Measurements from ENCODE around the gene CAMK2B.

The CAMK2B gene

GRCh38 chr7:44292420-44292817 is 33.0 kb downstream of the CAMK2B start:
- no peaks in the 10 kb centered on the region for H4K20me1 ChIP-seq (ENCODE audit: low read depth, low read length)
- no peak for TF ChIP-seq EZH2phosphoT487 (conservative IDR thresholded peaks at IDR 0.05; ENCODE audit: low read length)
- TF ChIP-seq, protein P1, sequence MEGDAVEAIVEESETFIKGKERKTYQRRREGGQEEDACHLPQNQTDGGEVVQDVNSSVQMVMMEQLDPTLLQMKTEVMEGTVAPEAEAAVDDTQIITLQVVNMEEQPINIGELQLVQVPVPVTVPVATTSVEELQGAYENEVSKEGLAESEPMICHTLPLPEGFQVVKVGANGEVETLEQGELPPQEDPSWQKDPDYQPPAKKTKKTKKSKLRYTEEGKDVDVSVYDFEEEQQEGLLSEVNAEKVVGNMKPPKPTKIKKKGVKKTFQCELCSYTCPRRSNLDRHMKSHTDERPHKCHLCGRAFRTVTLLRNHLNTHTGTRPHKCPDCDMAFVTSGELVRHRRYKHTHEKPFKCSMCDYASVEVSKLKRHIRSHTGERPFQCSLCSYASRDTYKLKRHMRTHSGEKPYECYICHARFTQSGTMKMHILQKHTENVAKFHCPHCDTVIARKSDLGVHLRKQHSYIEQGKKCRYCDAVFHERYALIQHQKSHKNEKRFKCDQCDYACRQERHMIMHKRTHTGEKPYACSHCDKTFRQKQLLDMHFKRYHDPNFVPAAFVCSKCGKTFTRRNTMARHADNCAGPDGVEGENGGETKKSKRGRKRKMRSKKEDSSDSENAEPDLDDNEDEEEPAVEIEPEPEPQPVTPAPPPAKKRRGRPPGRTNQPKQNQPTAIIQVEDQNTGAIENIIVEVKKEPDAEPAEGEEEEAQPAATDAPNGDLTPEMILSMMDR (IDR thresholded peaks at IDR 0.05; ENCODE audit: insufficient read depth, low read length, poor library complexity, severe bottlenecking): no peak
- H3K4me3 ChIP-seq (ENCODE audit: insufficient read depth, low read length, poor library complexity, severe bottlenecking): no peak overlapping the region
- H3K27me3 ChIP-seq (ENCODE audit: low read length): no peaks in the 10 kb centered on the region
- H3K79me2 ChIP-seq (ENCODE audit: insufficient read depth, low read length): no peaks in the 10 kb centered on the region
- no peaks in the 10 kb centered on the region for H3F3A ChIP-seq (ENCODE audit: insufficient read depth)
- H3K36me3 ChIP-seq (ENCODE audit: low read length): no peaks in the 10 kb centered on the region
- H3K9ac ChIP-seq (ENCODE audit: low read length): no peak overlapping the region
- H3K9me3 ChIP-seq (ENCODE audit: insufficient read depth, low read length): no peaks in the 10 kb centered on the region
- H3K27ac ChIP-seq (ENCODE audit: low read depth, low read length): no peak overlapping the region
- no peak overlapping the region for H2AFZ ChIP-seq (ENCODE audit: low read depth, low read length, severe bottlenecking)
- no peak overlapping the region for H3K4me2 ChIP-seq (ENCODE audit: low read depth, low read length, poor library complexity, severe bottlenecking)
- H3K9me2 ChIP-seq (replicated peaks; ENCODE audit: insufficient read depth, low read length): no peaks in the 10 kb centered on the region

DNA sequence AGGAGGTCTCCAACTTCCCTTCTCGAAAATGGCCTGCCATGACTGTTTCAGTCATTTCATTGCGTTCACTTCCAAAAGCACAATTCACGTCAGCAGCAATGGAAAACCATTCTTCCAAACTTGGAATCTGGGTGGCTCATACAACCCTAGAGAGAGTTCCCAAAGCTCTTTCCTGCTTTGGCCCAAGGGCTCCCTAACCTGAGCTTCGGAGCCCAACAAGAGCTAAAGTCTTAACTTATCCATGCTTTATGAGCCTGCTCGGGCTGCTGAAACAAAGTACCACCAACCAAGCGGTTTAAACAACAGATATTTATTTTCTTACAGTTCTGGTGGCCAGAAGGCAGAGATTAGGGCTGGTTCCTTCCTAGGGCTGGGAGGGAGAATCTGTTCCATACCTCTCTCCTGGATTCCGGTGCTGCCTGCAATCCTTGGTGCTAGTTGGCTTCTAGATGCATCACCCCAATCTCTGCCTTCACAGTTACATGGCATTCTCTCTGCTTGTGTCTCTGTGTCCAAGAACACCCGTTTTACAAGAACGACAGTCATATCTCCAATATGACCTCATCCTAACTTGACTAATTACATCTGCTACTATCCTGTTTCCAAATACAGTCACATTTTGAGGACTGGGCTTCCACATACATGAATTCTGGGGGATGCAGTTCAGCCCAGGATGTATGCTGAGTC is 33.5 kb downstream of the CAMK2B start:
- Histone ChIP-seq H3K4me2 (ENCODE audit: low read depth, low read length, poor library complexity, severe bottlenecking) (no peak overlapping the region), H3F3A (ENCODE audit: insufficient read depth) (no peaks in the 10 kb centered on the region), H3K27me3 (ENCODE audit: low read length) (no peaks in the 10 kb centered on the region), H3K4me3 (ENCODE audit: insufficient read depth, low read length, poor library complexity, severe bottlenecking) (no peak overlapping the region), H3K9me2 (replicated peaks; ENCODE audit: insufficient read depth, low read length) (no peaks in the 10 kb centered on the region), H3K36me3 (ENCODE audit: low read length) (no peaks in the 10 kb centered on the region), H4K20me1 (ENCODE audit: low read depth, low read length) (no peaks in the 10 kb centered on the region), H3K9me3 (ENCODE audit: insufficient read depth, low read length) (no peaks in the 10 kb centered on the region), H3K9ac (ENCODE audit: low read length) (no peak overlapping the region), H2AFZ (ENCODE audit: low read depth, low read length, severe bottlenecking) (no peak overlapping the region), H3K27ac (ENCODE audit: low read depth, low read length) (no peak overlapping the region), H3K79me2 (ENCODE audit: insufficient read depth, low read length) (no peaks in the 10 kb centered on the region)
- TF ChIP-seq EZH2phosphoT487 (conservative IDR thresholded peaks at IDR 0.05; ENCODE audit: low read length): no peak
- TF ChIP-seq, protein P1 (IDR thresholded peaks at IDR 0.05; ENCODE audit: insufficient read depth, low read length, poor library complexity, severe bottlenecking): no peak

DNA sequence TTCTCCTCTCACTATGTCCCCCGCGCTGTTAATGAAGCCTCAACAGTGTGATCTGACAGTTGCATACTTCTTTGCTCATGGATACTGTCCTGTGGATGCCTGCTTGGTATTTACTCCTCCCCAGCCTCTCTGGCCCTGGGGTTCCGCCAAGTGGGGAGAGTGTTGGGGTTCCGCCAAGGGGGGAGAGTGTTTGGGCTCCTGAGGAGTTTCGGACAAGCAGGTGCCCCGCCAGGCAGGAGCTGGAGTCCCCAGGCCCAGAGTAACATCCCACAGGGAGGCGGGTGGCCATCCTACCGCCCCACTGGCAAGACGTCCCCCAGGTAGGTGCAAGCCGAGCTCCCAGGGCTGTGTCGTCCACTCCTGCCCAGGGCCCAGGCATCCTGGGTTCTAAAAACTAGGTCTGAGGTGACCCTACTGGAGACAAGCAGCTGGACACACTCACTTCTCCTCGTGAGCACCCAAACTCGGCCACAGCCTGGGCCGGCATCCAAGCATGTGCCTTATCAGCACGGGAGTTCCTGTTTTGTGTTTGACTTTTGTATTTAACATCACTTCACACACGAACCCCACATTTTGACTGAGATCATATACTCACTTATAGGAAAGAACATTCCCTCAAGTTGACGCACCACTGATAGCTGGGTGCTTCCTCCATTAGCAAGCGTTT is 34.2 kb downstream of the CAMK2B start:
- Histone ChIP-seq H3K4me2 (ENCODE audit: low read depth, low read length, poor library complexity, severe bottlenecking) (no peak overlapping the region), H4K20me1 (ENCODE audit: low read depth, low read length) (no peaks in the 10 kb centered on the region), H3K9ac (ENCODE audit: low read length) (no peak overlapping the region), H3F3A (ENCODE audit: insufficient read depth) (no peaks in the 10 kb centered on the region), H3K27ac (ENCODE audit: low read depth, low read length) (no peak overlapping the region), H3K9me3 (ENCODE audit: insufficient read depth, low read length) (no peaks in the 10 kb centered on the region), H3K9me2 (replicated peaks; ENCODE audit: insufficient read depth, low read length) (no peaks in the 10 kb centered on the region), H3K27me3 (ENCODE audit: low read length) (no peaks in the 10 kb centered on the region), H2AFZ (ENCODE audit: low read depth, low read length, severe bottlenecking) (no peak overlapping the region), H3K79me2 (ENCODE audit: insufficient read depth, low read length) (no peaks in the 10 kb centered on the region), H3K4me3 (ENCODE audit: insufficient read depth, low read length, poor library complexity, severe bottlenecking) (no peak overlapping the region), H3K36me3 (ENCODE audit: low read length) (no peaks in the 10 kb centered on the region)
- TF ChIP-seq, protein P1 (IDR thresholded peaks at IDR 0.05; ENCODE audit: insufficient read depth, low read length, poor library complexity, severe bottlenecking): no peak
- no peak for TF ChIP-seq EZH2phosphoT487 (conservative IDR thresholded peaks at IDR 0.05; ENCODE audit: low read length)
